ENCODE measurements around the gene SWT1. TPM values are rescaled to one million over a fixed set of nuclear protein-coding genes. Genes with fewer than 3 reads are reported as not detected.
A peak's percentile ranks its signal among the peaks of the same experiment; 100 is the strongest.

The SWT1 gene
- total and polyA plus RNA-seq, 9 of the 15 experiments (the other 6 are each of a cell fraction or from before 2014, with no cell fraction given): 1.5 to 3.4 (median 2.3) TPM

DNA sequence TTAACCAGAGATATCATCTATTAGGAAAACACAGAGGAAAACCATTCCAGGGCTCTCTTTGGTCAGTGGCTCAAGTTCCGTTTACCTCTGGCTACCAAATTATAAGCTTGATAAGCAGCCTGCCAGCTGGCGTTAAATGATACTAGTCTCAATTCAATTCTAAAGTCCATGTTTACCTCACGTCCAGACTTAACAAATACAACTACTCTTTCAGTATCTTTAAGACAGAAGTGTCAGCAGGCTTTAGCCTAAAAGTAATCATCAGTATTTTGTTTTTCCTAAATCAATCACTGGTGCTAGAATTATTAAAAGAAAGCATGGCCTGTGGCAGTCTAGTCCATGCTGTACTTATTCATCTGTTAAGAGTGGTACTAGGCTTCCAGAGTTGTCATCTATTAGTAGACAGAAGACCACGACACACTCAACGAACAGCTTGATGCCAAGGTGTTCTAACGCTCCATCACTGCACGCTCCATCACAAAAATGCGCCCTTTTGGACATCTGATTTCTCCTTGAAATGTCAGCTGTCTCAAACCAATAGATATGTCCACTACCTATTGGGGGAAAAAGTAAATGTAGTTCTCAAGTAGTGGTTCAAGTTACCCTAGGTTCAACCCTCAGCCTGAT, 158.6 kb downstream of the SWT1 start (continued):
- TF ChIP-seq, protein P1, sequence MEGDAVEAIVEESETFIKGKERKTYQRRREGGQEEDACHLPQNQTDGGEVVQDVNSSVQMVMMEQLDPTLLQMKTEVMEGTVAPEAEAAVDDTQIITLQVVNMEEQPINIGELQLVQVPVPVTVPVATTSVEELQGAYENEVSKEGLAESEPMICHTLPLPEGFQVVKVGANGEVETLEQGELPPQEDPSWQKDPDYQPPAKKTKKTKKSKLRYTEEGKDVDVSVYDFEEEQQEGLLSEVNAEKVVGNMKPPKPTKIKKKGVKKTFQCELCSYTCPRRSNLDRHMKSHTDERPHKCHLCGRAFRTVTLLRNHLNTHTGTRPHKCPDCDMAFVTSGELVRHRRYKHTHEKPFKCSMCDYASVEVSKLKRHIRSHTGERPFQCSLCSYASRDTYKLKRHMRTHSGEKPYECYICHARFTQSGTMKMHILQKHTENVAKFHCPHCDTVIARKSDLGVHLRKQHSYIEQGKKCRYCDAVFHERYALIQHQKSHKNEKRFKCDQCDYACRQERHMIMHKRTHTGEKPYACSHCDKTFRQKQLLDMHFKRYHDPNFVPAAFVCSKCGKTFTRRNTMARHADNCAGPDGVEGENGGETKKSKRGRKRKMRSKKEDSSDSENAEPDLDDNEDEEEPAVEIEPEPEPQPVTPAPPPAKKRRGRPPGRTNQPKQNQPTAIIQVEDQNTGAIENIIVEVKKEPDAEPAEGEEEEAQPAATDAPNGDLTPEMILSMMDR (IDR thresholded peaks at IDR 0.05 in 2 of 3, conservative IDR thresholded peaks at IDR 0.05 in 1 of 3; ENCODE audit: insufficient read depth in 2 of 3, low read depth in 1 of 3, low read length in 3 of 3): no peak
- no peak for TF ChIP-seq ARHGAP35 (IDR thresholded peaks at IDR 0.05; ENCODE audit: partially characterized antibody)
- TF ChIP-seq, protein P2, sequence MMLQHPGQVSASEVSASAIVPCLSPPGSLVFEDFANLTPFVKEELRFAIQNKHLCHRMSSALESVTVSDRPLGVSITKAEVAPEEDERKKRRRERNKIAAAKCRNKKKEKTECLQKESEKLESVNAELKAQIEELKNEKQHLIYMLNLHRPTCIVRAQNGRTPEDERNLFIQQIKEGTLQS (IDR thresholded peaks at IDR 0.05): no peak
- TF ChIP-seq, protein P2 (CRISPR knock-in tag; conservative IDR thresholded peaks at IDR 0.05): 0 out of 2 replicates have a peak, but pooled peaks have one; percentile 14
- TF ChIP-seq ZNF408 (CRISPR knock-in tag; IDR thresholded peaks at IDR 0.05; ENCODE audit: low read depth): no peak
- TF ChIP-seq, protein P3, sequence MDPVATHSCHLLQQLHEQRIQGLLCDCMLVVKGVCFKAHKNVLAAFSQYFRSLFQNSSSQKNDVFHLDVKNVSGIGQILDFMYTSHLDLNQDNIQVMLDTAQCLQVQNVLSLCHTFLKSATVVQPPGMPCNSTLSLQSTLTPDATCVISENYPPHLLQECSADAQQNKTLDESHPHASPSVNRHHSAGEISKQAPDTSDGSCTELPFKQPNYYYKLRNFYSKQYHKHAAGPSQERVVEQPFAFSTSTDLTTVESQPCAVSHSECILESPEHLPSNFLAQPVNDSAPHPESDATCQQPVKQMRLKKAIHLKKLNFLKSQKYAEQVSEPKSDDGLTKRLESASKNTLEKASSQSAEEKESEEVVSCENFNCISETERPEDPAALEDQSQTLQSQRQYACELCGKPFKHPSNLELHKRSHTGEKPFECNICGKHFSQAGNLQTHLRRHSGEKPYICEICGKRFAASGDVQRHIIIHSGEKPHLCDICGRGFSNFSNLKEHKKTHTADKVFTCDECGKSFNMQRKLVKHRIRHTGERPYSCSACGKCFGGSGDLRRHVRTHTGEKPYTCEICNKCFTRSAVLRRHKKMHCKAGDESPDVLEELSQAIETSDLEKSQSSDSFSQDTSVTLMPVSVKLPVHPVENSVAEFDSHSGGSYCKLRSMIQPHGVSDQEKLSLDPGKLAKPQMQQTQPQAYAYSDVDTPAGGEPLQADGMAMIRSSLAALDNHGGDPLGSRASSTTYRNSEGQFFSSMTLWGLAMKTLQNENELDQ (CRISPR knock-in tag; IDR thresholded peaks at IDR 0.05; ENCODE audit: borderline replicate concordance): no peak
- TF ChIP-seq GTF2F1 (IDR thresholded peaks at IDR 0.05; ENCODE audit: low read depth, low read length): no peak
- no peak for TF ChIP-seq CBX8 (IDR thresholded peaks at IDR 0.05; ENCODE audit: borderline replicate concordance, extremely low read depth, low read depth, low read length, poor library complexity, severe bottlenecking)
- TF ChIP-seq HDAC2 (IDR thresholded peaks at IDR 0.05): no peak
- no peak for TF ChIP-seq ZNF24 (IDR thresholded peaks at IDR 0.05)
- TF ChIP-seq, protein P4, sequence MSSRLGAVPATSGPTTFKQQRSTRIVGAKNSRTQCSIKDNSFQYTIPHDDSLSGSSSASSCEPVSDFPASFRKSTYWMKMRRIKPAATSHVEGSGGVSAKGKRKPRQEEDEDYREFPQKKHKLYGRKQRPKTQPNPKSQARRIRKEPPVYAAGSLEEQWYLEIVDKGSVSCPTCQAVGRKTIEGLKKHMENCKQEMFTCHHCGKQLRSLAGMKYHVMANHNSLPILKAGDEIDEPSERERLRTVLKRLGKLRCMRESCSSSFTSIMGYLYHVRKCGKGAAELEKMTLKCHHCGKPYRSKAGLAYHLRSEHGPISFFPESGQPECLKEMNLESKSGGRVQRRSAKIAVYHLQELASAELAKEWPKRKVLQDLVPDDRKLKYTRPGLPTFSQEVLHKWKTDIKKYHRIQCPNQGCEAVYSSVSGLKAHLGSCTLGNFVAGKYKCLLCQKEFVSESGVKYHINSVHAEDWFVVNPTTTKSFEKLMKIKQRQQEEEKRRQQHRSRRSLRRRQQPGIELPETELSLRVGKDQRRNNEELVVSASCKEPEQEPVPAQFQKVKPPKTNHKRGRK (tag; IDR thresholded peaks at IDR 0.05): no peak
- no peak for TF ChIP-seq ZNF696 (CRISPR knock-in tag; conservative IDR thresholded peaks at IDR 0.05)
- TF ChIP-seq SP1 (CRISPR knock-in tag; IDR thresholded peaks at IDR 0.05): 0 out of 2 replicates have a peak, but pooled peaks have one; percentile 12
- TF ChIP-seq CBFA2T3 (IDR thresholded peaks at IDR 0.05): peak; percentile 35
- peak; percentile 74 for TF ChIP-seq DACH1 (IDR thresholded peaks at IDR 0.05; ENCODE audit: partially characterized antibody)
- no peak for TF ChIP-seq SMARCC2 (IDR thresholded peaks at IDR 0.05; ENCODE audit: low read depth)
- TF ChIP-seq ARID1B (IDR thresholded peaks at IDR 0.05): 0 out of 2 replicates have a peak, but pooled peaks have one; percentile 28
- TF ChIP-seq FOXK2 (conservative IDR thresholded peaks at IDR 0.05 in 1 of 2, IDR thresholded peaks at IDR 0.05 in 1 of 2; ENCODE audit: low read depth in 2 of 2): 0 out of 4 replicates have a peak, but pooled peaks of 1 of the 2 experiments have one; percentile 28
- TF ChIP-seq, protein P5, sequence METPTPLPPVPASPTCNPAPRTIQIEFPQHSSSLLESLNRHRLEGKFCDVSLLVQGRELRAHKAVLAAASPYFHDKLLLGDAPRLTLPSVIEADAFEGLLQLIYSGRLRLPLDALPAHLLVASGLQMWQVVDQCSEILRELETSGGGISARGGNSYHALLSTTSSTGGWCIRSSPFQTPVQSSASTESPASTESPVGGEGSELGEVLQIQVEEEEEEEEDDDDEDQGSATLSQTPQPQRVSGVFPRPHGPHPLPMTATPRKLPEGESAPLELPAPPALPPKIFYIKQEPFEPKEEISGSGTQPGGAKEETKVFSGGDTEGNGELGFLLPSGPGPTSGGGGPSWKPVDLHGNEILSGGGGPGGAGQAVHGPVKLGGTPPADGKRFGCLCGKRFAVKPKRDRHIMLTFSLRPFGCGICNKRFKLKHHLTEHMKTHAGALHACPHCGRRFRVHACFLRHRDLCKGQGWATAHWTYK (CRISPR knock-in tag; IDR thresholded peaks at IDR 0.05): no peak
